Fibroblast of mammary gland (primary cell): Measurements from ENCODE around the gene PARP1.

Source experiments
- DNase-seq: peaks from one replicate; pipeline ENCODE4 v3.0.0-alpha.2; 2010; ENCODE audit warnings: low read depth
- H3K4me3 ChIP-seq: 2 replicates; pipeline ENCODE4 v1.5.1; 2011; ENCODE audit warnings: low read depth, mild to moderate bottlenecking, low read length, moderate library complexity; ENCODE audit not compliant: control insufficient read depth
- TF ChIP-seq, protein P1 (sequence below): conservative IDR thresholded peaks from 2 replicates; pipeline ENCODE4 v1.5.1; 2011; ENCODE audit warnings: low read depth, low read length, inconsistent platforms; ENCODE audit not compliant: control insufficient read depth, insufficient read depth

PARP1 gene

GRCh38 chr1:226381226-226381998 is 26.5 kb downstream of the PARP1 start:
- H3K4me3 ChIP-seq, result no peak overlapping the region
- no peak for DNase-seq
- TF ChIP-seq, protein P1, sequence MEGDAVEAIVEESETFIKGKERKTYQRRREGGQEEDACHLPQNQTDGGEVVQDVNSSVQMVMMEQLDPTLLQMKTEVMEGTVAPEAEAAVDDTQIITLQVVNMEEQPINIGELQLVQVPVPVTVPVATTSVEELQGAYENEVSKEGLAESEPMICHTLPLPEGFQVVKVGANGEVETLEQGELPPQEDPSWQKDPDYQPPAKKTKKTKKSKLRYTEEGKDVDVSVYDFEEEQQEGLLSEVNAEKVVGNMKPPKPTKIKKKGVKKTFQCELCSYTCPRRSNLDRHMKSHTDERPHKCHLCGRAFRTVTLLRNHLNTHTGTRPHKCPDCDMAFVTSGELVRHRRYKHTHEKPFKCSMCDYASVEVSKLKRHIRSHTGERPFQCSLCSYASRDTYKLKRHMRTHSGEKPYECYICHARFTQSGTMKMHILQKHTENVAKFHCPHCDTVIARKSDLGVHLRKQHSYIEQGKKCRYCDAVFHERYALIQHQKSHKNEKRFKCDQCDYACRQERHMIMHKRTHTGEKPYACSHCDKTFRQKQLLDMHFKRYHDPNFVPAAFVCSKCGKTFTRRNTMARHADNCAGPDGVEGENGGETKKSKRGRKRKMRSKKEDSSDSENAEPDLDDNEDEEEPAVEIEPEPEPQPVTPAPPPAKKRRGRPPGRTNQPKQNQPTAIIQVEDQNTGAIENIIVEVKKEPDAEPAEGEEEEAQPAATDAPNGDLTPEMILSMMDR, result no peak

GRCh38 chr1:226378071-226378470 is 29.8 kb downstream of the PARP1 start:
- H3K4me3 ChIP-seq, result no peak overlapping the region
- TF ChIP-seq, protein P1, result no peak
- no peak for DNase-seq

DNA sequence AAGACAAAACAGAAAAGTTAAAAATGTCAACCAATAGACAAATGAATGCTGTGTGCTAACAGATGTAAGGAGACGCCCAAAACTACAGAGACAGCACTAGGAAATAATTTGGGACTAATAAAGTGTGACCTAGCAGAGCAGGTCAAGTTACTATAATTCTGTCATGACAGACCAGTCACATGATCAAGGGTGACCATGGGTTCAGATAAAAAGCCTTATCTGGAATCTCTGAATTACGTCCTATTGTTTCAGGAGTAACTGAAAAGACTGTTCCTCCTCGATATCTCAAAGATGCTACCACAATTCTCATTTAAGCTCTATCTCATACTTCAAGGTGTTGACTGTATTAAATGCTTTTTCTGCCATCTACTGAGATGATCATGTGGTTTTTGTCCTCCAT is 31.6 kb downstream of the PARP1 start:
- DNase-seq, result no peak
- no peak overlapping the region for H3K4me3 ChIP-seq
- TF ChIP-seq, protein P1, result no peak

DNA sequence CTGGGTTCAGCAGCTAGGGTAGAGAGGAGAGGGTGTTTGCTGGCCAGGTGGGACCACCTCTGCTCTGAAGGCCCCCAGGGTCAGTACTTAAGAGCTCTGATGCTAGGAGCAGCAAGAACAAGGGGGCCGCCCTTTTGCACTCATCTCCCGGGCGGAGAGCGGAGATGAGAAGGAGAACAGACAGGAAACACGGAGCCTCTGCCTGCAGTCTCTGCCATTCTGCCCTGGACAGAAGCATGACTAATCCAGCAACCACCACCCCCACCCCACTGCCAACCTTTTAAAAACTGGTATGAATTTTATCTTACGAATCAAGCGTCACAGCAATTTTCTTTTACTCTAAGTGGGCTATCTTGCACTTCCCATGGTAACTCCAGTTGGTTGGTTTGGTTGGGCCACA is 34.5 kb downstream of the PARP1 start:
- H3K4me3 ChIP-seq, result no peak overlapping the region
- TF ChIP-seq, protein P1, result no peak
- DNase-seq, result no peak

DNA sequence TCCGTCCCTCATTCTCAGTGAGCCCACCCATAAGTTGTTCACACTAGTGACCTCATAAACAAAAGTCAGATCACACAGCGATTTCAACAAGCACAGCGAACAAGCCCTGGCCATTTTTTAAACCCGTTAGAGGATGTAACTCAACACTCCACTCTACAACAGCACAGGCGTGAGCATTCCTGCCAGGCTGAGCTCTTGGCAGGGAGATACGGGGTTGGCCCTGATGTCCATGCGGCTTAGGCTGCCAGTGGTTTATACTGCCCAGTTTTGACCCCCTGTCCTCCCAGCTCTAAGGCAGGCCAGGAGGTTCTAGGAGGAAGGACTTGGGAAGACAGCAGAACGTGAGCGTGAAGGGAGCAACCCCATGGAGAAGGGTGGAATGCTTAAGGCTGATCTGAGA is 35.0 kb downstream of the PARP1 start:
- H3K4me3 ChIP-seq, result no peak overlapping the region
- TF ChIP-seq, protein P1, result no peak
- no peak for DNase-seq

DNA sequence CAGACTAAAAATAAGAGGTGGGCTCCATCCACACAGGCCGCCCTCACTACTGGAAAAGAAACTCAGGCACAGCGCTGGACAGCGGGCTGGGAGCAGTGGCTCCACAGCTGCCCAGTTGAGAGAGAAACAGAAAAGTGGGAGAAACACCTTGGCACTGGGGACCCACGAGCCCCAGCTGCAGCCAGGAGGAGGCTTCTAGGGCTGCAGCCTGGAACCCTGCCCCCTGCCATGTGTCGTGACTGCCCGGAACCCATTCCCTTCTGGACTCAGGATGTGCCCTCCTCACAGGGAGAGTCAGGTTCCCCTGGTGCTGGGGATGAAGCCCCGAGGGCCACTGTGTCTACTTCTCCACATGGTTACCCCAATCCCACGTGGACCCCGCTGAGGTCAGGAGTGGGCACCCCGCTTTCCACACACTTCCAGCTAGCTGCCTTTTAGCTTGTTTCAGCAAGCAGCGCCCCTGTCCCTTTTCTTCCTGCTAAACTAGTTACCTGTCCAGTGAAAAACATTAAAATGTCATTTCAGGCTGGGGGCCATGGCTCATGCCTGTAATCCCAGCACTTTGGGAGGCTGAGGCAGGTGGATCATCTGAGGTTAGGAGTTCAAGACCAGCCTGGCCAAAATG is 35.9 kb downstream of the PARP1 start:
- TF ChIP-seq, protein P1, result no peak
- DNase-seq, result no peak
- H3K4me3 ChIP-seq, result no peak overlapping the region
